ENCODE results near the gene PHOSPHO2.

- TF ChIP-seq CTCF (IDR thresholded peaks at IDR 0.05) (no peak), POLR2A (IDR thresholded peaks at IDR 0.05) (no peak), EP300 (IDR thresholded peaks at IDR 0.05) (no peak)
Measured at GRCh38 chr2:169649278-169649677, 45.0 kb upstream of the PHOSPHO2 start.

All from tibial nerve (tissue), 4 donors.